Heart right ventricle (tissue), 16 donors: Measurements from ENCODE around the gene CFAP52. TPM values are rescaled to one million over a fixed set of nuclear protein-coding genes. Genes with fewer than 3 reads are reported as not detected.
A peak's percentile ranks its signal among the peaks of the same experiment; 100 is the strongest.

Experiments
- ATAC-seq, 8 donors: fragments of 200-7000 bp; cut with Tn5 transposase; one replicate each; pipeline ENCODE4 v1.9.1; 2020; ENCODE audit warnings: mild to moderate bottlenecking in 8 of 8, moderate library complexity in 8 of 8, moderate number of reproducible peaks in 1 of 8
- DNase-seq, 2 donors: peaks; one replicate each; pipeline ENCODE4 v3.0.0-alpha.2; 2020
- H3K27ac ChIP-seq, 10 donors: fragments of 200-600 bp; sonication (generic) in 2 of 10; one replicate each; pipeline versions ENCODE4 v1.5.0 to v1.8.0; 2020 to 2022; ENCODE audit warnings: mild to moderate bottlenecking in 3 of 10
- H3K27me3 ChIP-seq, 7 donors: fragments of 200-600 bp; one replicate each; pipeline ENCODE4 v1.8.0; 2021 to 2022; ENCODE audit warnings: mild to moderate bottlenecking in 2 of 7
- H3K36me3 ChIP-seq, 9 donors: fragments of 200-600 bp; sonication (generic) in 1 of 9; one replicate each; pipeline versions ENCODE4 v1.5.0 to v1.8.0; 2020 to 2022; ENCODE audit warnings: mild to moderate bottlenecking in 2 of 9
- H3K4me1 ChIP-seq, 9 donors: fragments of 200-600 bp; sonication (generic) in 1 of 9; one replicate each; pipeline versions ENCODE4 v1.5.0 to v1.8.0; 2020 to 2022; ENCODE audit warnings: mild to moderate bottlenecking in 4 of 9
- H3K4me3 ChIP-seq, 10 donors: fragments of 200-600 bp; sonication (generic) in 2 of 10; one replicate each; pipeline versions ENCODE4 v1.5.0 to v1.8.0; 2020 to 2022; ENCODE audit warnings: mild to moderate bottlenecking in 7 of 10, moderate library complexity in 2 of 10
- H3K9me3 ChIP-seq, 11 donors: fragments of 200-600 bp in 10 of 11; sonication (generic) in 2 of 11; one replicate each; pipeline versions ENCODE4 v1.5.0 to v1.8.0; 2013 to 2022; ENCODE audit warnings: mild to moderate bottlenecking in 2 of 11, control low read depth in 1 of 11, moderate library complexity in 1 of 11
- WGBS, 2 donors: extraction: QIAGEN DNeasy Blood & Tissue Kit; methylation state at CpG; one replicate each; pipeline ENCODE4 v1.1.7; 2013; ENCODE audit warnings: inconsistent platforms in 1 of 2; 5-methylcytosine and 5-hydroxymethylcytosine counted together
- intact Hi-C, 10 donors: fragments of 100-400 bp; cut with DNase I; formaldehyde crosslinking; loops; one replicate each; pipeline versions ENCODE4 v1.11.1 to v1.14.2; 2022
- polyA plus RNA-seq, 2 donors: library from polyadenylated mRNA; stranded (reverse); fragments of 200-250 nt; gene quantifications; one replicate each; pipeline ENCODE4 v1.2.3, GENCODE V29; 2013
- total RNA-seq, 10 donors: library from RNA; stranded (reverse); fragmentation: NEBNext Ultra II Directional in 3 of 10; extraction: Animal tissue kit (Norgen Biotek cat#: 25700) in 3 of 10; gene quantifications; one replicate each; pipeline versions ENCODE4 v1.2.1 to v1.2.4, GENCODE V29; 2021 to 2023
- TF ChIP-seq, protein P1 (sequence below), 9 donors: fragments of 200-600 bp; sonication (generic) in 2 of 9; IDR thresholded peaks; one replicate each; pipeline versions ENCODE4 v1.5.0 to v1.8.0; 2021 to 2022; ENCODE audit warnings: antibody characterized with exemption in 9 of 9, mild to moderate bottlenecking in 5 of 9, moderate library complexity in 1 of 9
- donor health status: Arrhythmogenic right ventricular cardiomyopathy.
- donor health status: ischemic (EF 13 %, LVEDD 7.1; RV severe dilation, severe dysfunction).
- donor health status: healthy with polysubstance abuse.
- donor health status: DM: no; HTN: yes; CAD: no.
- donor health status: DM: no; HTN: no; CAD: no.
- donor health status: ischemic (EF 25% LVEDD 6.9; RV normal size, moderate dysfunction).
- donor health status: ischemic (EF 25% LVEDD 5.7; RV mildly dilated, moderate dysfunction).
- donor health status: healthy.
- donor health status: DM: yes; HTN: yes; CAD: no.
- donor health status: Ischemic cardiomyopathy.
- donor health status: ischemic (EF 35%, LVEDD 5.7; RV mildly dilated, moderate dysfunction).
- donor health status: nonischemic (EF 11% LVEDD 7.7; RV severe dilation, severe dysfunction).
- donor health status: DM: yes; HTN: yes; CAD: no.
- donor health status: PGD.
- donor health status: ischemic (EF 29% LVEDD 5.4; RV normal size, mild dysfunction).
- donor health status: nonischemic (EF 23%, LVEDD 6.1; RV moderate dilation, normal function).

CFAP52 gene
- total and polyA plus RNA-seq, 12 donors = 0.23 TPM; not detected in 11

DNA sequence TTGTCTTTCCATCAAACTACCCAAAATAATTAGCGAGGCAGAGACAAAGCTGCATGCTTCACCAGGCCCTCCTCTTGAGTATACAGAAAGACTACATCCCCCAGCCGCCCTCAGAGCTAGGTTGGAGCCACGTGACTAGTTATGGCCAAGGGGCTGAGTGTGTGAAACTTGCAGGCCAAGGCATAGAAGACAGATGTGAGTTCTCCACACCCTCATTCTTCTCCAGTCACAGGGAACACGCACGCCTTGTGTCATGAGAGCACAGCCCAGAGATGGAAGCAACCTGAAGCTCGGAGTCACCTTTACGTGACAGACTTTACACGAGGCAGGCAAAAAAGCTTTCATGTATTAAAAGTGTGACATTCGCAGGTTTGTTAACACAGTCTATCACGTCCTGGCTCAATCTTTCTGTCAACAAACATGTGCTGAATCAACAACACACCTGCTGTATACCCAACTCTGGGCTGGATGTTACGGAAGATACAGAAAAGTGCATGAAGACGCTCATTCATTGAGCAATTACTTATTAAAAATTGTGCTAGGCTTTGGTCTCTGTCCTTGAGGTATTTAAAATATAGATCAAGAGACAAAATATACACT lies 39.2 kb upstream of the CFAP52 start:
- Histone ChIP-seq H3K4me1 (no peaks in the 10 kb centered on the region), H3K27ac (no peak overlapping the region), H3K36me3 (peaks cover 0 to 22% (median 0%) of the 10 kb centered on the region in 9 donors), H3K27me3 (no peaks in the 10 kb centered on the region), H3K9me3 (no peaks in the 10 kb centered on the region), H3K4me3 (no peak overlapping the region)
- DNase-seq (no peak), ATAC-seq (no peak)
- intact Hi-C loops = no loop called here
- 94% methylated on average over 12 of the region's 12 CpGs for WGBS, 2 donors
- TF ChIP-seq, protein P1, sequence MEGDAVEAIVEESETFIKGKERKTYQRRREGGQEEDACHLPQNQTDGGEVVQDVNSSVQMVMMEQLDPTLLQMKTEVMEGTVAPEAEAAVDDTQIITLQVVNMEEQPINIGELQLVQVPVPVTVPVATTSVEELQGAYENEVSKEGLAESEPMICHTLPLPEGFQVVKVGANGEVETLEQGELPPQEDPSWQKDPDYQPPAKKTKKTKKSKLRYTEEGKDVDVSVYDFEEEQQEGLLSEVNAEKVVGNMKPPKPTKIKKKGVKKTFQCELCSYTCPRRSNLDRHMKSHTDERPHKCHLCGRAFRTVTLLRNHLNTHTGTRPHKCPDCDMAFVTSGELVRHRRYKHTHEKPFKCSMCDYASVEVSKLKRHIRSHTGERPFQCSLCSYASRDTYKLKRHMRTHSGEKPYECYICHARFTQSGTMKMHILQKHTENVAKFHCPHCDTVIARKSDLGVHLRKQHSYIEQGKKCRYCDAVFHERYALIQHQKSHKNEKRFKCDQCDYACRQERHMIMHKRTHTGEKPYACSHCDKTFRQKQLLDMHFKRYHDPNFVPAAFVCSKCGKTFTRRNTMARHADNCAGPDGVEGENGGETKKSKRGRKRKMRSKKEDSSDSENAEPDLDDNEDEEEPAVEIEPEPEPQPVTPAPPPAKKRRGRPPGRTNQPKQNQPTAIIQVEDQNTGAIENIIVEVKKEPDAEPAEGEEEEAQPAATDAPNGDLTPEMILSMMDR (IDR thresholded peaks at IDR 0.05) = no peak

DNA sequence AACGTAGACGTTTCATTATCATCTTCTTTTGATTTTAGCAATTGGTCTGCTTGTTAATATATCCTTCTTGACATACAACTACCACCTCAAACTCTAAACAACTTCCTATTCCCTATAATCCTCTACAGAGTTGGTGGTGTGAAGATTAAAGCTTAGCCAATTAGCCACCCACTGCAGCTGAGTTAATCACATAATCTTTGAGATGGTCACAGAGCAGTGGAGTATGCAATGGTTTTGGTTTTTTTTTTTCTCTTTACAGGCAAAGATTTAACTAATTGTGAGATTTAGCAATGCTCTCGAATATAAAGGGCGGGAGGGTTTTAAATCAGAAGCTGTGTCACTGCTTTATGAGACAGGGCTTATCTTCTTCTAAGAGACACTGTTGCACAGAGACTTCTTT lies 37.8 kb upstream of the CFAP52 start:
- ATAC-seq = no peak
- H3K27me3 ChIP-seq = no peaks in the 10 kb centered on the region
- no peak for DNase-seq
- no peak overlapping the region for H3K4me3 ChIP-seq
- intact Hi-C loops = no loop called here
- no peaks in the 10 kb centered on the region for H3K9me3 ChIP-seq
- H3K27ac ChIP-seq = no peak overlapping the region
- H3K36me3 ChIP-seq = peaks cover 0 to 22% (median 0%) of the 10 kb centered on the region in 9 donors
- WGBS, 2 donors = 76 to 88% methylated on average over 4 of the region's 4 CpGs
- H3K4me1 ChIP-seq = no peaks in the 10 kb centered on the region
- TF ChIP-seq, protein P1 (IDR thresholded peaks at IDR 0.05) = no peak

DNA sequence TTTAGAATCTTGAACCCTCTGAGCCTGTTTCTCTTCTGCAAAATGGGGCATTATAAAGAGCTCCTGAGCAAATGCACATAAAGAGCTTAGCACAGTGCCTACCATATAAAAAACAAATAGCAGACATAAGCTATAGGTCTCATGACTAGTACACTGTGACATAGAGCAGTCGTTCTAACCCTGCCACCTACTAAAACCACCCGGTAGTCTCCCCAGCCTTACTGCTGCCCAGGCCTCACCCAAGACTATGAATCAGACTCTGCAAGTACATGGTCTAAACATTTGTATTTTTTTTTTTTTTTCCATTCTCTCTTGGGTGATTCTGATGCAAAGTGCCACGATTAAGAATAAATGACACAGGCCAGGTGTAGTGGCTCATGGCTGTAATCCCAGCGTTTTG lies 34.7 kb upstream of the CFAP52 start:
- Histone ChIP-seq H3K4me3 (no peak overlapping the region), H3K27ac (no peak overlapping the region), H3K36me3 (peaks cover 0 to 29% (median 0%) of the 10 kb centered on the region in 9 donors), H3K9me3 (no peaks in the 10 kb centered on the region), H3K27me3 (no peaks in the 10 kb centered on the region), H3K4me1 (no peaks in the 10 kb centered on the region)
- TF ChIP-seq, protein P1 (IDR thresholded peaks at IDR 0.05) = no peak
- intact Hi-C loops = no loop called here
- ATAC-seq = no peak
- 96 to 99% methylated on average over 4 of the region's 4 CpGs for WGBS, 2 donors
- DNase-seq = no peak

DNA sequence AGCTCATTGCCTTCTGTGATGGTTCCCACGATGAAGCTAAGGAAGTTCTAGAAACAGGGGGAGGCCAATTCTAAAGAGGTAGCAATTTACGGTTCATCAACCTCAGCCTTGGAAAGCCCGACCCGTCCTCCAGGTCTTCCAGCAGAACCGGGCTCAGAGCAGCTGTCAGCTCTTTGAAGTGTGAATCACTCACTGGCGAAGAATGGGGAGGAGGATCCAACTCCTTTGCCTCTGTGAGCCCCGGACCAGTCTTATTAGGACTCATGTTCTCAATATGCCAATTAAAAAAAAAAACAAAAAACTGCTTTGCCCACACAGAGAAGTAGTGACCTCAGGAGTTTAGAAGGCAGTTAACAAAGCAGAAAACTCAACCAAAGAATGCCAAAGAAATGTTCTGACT lies 32.2 kb upstream of the CFAP52 start:
- ATAC-seq (peak in 4 of 8 donors; percentile 38 to 74 (median 60)), DNase-seq (no peak)
- WGBS, 2 donors = 69% methylated on average over 7 of the region's 7 CpGs
- H3K27ac ChIP-seq = no peak overlapping the region
- H3K4me3 ChIP-seq = no peak overlapping the region
- H3K4me1 ChIP-seq = no peaks in the 10 kb centered on the region
- peaks cover 0 to 26% (median 0%) of the 10 kb centered on the region in 9 donors for H3K36me3 ChIP-seq
- no peaks in the 10 kb centered on the region for H3K9me3 ChIP-seq
- TF ChIP-seq, protein P1 (IDR thresholded peaks at IDR 0.05) = no peak
- H3K27me3 ChIP-seq = no peaks in the 10 kb centered on the region
- intact Hi-C loops = no loop called here
